DOHH2 (cell line): ENCODE data around the gene CYB5R3.

ENCODE experiments used
- H3F3A ChIP-seq: fragments of 200-600 bp; sonication (generic), shearing (Covaris generic); 2 replicates; pipeline ENCODE4 v1.6.0; 2016; ENCODE audit warnings: antibody characterized with exemption, mild to moderate bottlenecking; ENCODE audit not compliant: control insufficient read depth, insufficient read depth
- H3K27ac ChIP-seq: fragments of 200-600 bp; sonication (generic); 2 replicates; pipeline ENCODE4 v1.5.1; 2014; ENCODE audit warnings: low read depth, mild to moderate bottlenecking, low read length, moderate library complexity
- H3K27me3 ChIP-seq: fragments of 200-600 bp; sonication (generic); 2 replicates; pipeline ENCODE4 v1.6.1; 2014; ENCODE audit warnings: mild to moderate bottlenecking, low read length, mixed read lengths; ENCODE audit not compliant: control insufficient read depth
- H3K36me3 ChIP-seq: fragments of 200-600 bp; sonication (generic); 2 replicates; pipeline ENCODE4 v1.6.1; 2014; ENCODE audit warnings: mild to moderate bottlenecking, low read length, moderate library complexity, mixed read lengths; ENCODE audit not compliant: control insufficient read depth
- H3K4me1 ChIP-seq: fragments of 200-600 bp; sonication (generic); 2 replicates; pipeline ENCODE4 v1.6.1; 2014; ENCODE audit warnings: mild to moderate bottlenecking, low read length, mixed read lengths; ENCODE audit not compliant: control insufficient read depth
- H3K4me2 ChIP-seq: fragments of 200-600 bp; sonication (generic); 2 replicates; pipeline ENCODE4 v1.6.0; 2014; ENCODE audit warnings: mild to moderate bottlenecking, low read length, moderate library complexity
- H3K4me3 ChIP-seq: fragments of 200-600 bp; sonication (generic); 2 replicates; pipeline ENCODE4 v1.5.1; 2014; ENCODE audit warnings: mild to moderate bottlenecking, low read length, mixed read lengths
- H3K79me2 ChIP-seq: fragments of 200-600 bp; sonication (generic); 2 replicates; pipeline ENCODE4 v1.6.1; 2014; ENCODE audit warnings: mild to moderate bottlenecking, low read length, mixed read lengths; ENCODE audit not compliant: control insufficient read depth
- H3K9me2 ChIP-seq: fragments of 200-600 bp; sonication (generic); replicated peaks from 2 replicates; pipeline ENCODE4 v1.6.1; 2014; ENCODE audit warnings: mild to moderate bottlenecking, low read length, mixed read lengths; ENCODE audit not compliant: control insufficient read depth
- H3K9me3 ChIP-seq: fragments of 200-600 bp; sonication (generic); 2 replicates; pipeline ENCODE4 v1.6.1; 2014; ENCODE audit warnings: antibody characterized with exemption, low read length, mixed read lengths; ENCODE audit not compliant: control insufficient read depth, insufficient read depth
- H4K20me1 ChIP-seq: fragments of 200-600 bp; sonication (generic); 2 replicates; pipeline ENCODE4 v1.6.0; 2014; ENCODE audit warnings: low read depth, mild to moderate bottlenecking, antibody characterized with exemption, low read length, moderate library complexity; ENCODE audit not compliant: control insufficient read depth, insufficient read depth
- EZH2phosphoT487 ChIP-seq: fragments of 200-600 bp; sonication (generic); IDR thresholded peaks from 2 replicates; pipeline ENCODE4 v1.6.1; 2017; ENCODE audit warnings: borderline replicate concordance, mild to moderate bottlenecking, antibody characterized with exemption, low read length, moderate library complexity, mixed read lengths
- TF ChIP-seq, protein P1 (sequence below): fragments of 200-600 bp; sonication (generic); IDR thresholded peaks from one replicate; pipeline ENCODE4 v1.5.1; 2014; ENCODE audit warnings: antibody characterized with exemption, mild to moderate bottlenecking, low read depth, low read length; ENCODE audit not compliant: poor library complexity, severe bottlenecking

Gene CYB5R3

DNA sequence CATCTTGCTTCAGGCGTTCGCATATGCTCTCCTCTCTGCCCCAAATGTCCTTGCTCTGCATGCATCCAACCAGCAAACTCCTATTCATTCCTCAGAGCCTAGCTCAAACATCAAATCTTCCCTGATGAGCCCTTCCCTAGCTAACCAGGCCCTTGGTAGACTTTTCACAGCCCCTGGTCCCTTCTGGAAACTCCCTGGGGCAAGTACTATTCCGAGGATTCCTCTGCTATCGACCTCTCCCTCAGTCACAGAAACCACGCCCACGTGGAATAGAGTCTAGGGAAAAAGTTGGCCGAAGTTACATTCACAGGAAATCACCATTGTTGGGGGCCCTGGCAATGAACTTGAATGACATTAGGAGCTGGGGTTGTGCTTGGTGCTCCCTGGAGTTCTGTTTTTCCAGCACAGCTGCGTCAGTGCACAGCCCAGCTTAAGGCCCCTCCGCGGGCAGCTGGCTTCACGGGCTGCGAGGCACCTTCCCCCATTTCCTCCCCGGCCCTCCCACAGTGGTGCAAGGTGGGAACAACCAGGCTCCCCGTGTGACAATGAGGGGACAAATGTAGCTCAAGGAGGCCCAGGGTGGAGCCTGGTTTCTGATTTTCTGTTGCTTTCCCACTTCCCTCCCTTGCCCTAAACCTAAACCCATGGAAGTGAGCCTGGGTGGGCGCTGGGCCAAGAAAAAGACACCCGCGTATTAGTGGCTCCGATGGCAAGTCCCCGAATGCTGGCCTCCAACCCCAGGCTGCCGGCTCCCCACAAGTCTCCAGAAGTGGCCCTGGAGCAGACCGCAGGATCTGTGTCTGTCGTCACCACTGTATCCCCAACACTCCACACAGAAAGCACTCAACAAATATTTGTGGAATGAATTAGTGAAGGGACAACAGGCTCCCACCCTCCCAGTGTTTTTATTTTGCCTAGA is 4.5 kb downstream of the CYB5R3 start:
- Histone ChIP-seq H3K79me2 (peaks cover 77% of the 10 kb centered on the region), H3K4me1 (peaks cover 62% of the 10 kb centered on the region), H3K4me3 (no peak overlapping the region), H3K36me3 (peaks cover 3% of the 10 kb centered on the region; the same call in 1 of the 2 replicates), H3K9me3 (no peaks in the 10 kb centered on the region), H3K27ac (no peak overlapping the region), H3K4me2 (peak overlapping the region; percentile 38; the same call in 1 of the 2 replicates), H3K9me2 (no peaks in the 10 kb centered on the region), H3K27me3 (no peaks in the 10 kb centered on the region), H4K20me1 (peaks cover 10% of the 10 kb centered on the region; the same call in 1 of the 2 replicates), H3F3A (no peaks in the 10 kb centered on the region)
- TF ChIP-seq, protein P1, sequence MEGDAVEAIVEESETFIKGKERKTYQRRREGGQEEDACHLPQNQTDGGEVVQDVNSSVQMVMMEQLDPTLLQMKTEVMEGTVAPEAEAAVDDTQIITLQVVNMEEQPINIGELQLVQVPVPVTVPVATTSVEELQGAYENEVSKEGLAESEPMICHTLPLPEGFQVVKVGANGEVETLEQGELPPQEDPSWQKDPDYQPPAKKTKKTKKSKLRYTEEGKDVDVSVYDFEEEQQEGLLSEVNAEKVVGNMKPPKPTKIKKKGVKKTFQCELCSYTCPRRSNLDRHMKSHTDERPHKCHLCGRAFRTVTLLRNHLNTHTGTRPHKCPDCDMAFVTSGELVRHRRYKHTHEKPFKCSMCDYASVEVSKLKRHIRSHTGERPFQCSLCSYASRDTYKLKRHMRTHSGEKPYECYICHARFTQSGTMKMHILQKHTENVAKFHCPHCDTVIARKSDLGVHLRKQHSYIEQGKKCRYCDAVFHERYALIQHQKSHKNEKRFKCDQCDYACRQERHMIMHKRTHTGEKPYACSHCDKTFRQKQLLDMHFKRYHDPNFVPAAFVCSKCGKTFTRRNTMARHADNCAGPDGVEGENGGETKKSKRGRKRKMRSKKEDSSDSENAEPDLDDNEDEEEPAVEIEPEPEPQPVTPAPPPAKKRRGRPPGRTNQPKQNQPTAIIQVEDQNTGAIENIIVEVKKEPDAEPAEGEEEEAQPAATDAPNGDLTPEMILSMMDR, result no peak
- no peak for TF ChIP-seq EZH2phosphoT487

GRCh38 chr22:42643634-42644421 is 5.4 kb downstream of the CYB5R3 start:
- H3K36me3 ChIP-seq, result peaks cover 3% of the 10 kb centered on the region; the same call in 1 of the 2 replicates
- H3K27ac ChIP-seq, result no peak overlapping the region
- no peak overlapping the region for H3K4me3 ChIP-seq
- peak overlapping the region; percentile 27; the same call in 1 of the 2 replicates for H3K4me2 ChIP-seq
- peaks cover 59% of the 10 kb centered on the region for H3K4me1 ChIP-seq
- no peak for TF ChIP-seq EZH2phosphoT487
- TF ChIP-seq, protein P1, result no peak
- H3K9me2 ChIP-seq, result no peaks in the 10 kb centered on the region
- no peaks in the 10 kb centered on the region for H3F3A ChIP-seq
- H4K20me1 ChIP-seq, result peaks cover 10% of the 10 kb centered on the region; the same call in 1 of the 2 replicates
- H3K27me3 ChIP-seq, result no peaks in the 10 kb centered on the region
- H3K9me3 ChIP-seq, result no peaks in the 10 kb centered on the region
- peaks cover 78% of the 10 kb centered on the region for H3K79me2 ChIP-seq

DNA sequence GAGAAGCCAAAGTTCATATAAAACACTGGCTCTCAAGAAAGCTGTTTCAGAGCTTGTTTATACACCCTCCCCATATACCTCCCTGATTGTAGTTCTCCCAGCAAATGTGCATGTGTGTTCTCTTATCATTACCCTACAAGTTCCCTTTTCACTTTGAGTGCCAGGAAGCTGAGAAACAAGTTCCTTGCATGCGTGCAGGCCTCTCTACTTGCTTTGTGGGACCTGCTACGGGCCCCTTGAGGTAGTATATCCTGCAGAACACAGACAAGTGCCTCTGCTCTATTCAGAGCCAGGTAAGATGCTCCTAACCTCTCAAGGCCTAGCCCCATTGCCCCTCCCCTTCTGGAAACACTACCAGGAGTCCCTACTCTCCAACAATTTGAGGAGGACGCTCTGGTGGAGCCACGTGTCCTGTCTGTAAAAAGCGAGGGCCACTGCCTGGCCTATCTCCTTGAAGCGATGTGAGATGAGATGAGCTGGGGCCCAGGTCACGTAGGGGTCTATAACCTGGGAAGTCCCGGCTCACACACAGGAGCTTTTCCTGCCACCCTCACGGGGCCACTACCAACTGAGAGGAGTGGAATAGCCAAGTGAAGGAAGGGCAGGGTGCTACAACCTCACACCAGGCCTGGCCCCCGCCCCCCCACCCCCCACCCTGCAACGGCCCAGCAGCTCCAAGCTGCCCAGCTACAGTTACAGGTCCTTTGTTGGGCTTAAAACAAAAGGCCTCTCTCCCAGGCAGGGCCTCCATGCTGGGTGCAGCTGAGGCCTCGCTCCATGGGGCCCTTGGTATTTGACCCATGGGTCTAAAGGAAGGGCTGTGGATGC is 6.2 kb downstream of the CYB5R3 start:
- Histone ChIP-seq H3K4me3 (no peak overlapping the region), H3K4me1 (peaks cover 53% of the 10 kb centered on the region), H3K9me3 (no peaks in the 10 kb centered on the region), H4K20me1 (peaks cover 4% of the 10 kb centered on the region; the same call in 1 of the 2 replicates), H3K27me3 (no peaks in the 10 kb centered on the region), H3K36me3 (peaks cover 3% of the 10 kb centered on the region; the same call in 1 of the 2 replicates), H3K79me2 (peaks cover 70% of the 10 kb centered on the region), H3K4me2 (peak overlapping the region; percentile 27; the same call in 1 of the 2 replicates), H3F3A (no peaks in the 10 kb centered on the region), H3K27ac (peak overlapping the region; percentile 20; the same call in 1 of the 2 replicates), H3K9me2 (no peaks in the 10 kb centered on the region)
- TF ChIP-seq, protein P1, result no peak
- TF ChIP-seq EZH2phosphoT487, result no peak
